HEK293 (cell line): ENCODE results near the gene KLK13.

Experiments
- OSR2 ChIP-seq: fragments of 450-650 bp; formaldehyde crosslinking; IDR thresholded peaks from 2 replicates; pipeline ENCODE4 v1.5.1; 2016; ENCODE audit warnings: missing biosample characterization, missing genetic modification characterization
- ZNF530 ChIP-seq: fragments of 450-650 bp; formaldehyde crosslinking; IDR thresholded peaks from 2 replicates; pipeline ENCODE4 v1.5.1; 2016; ENCODE audit warnings: low read depth, missing biosample characterization, missing genetic modification characterization

GRCh38 chr19:51078731-51079130 is 13.8 kb upstream of the KLK13 start:
- TF ChIP-seq OSR2 (tag by site-specific recombination) (no peak), ZNF530 (tag by site-specific recombination) (no peak)
